ENCODE data around the gene C11orf91. TPM values are rescaled to one million over a fixed set of nuclear protein-coding genes. Genes with fewer than 3 reads are reported as not detected.

C11orf91 gene
- total RNA-seq, 1 donor from 2014 or later = not detected

- Histone ChIP-seq H3K27ac (peak overlapping the region; percentile 82), H3K4me3 (no peak overlapping the region), H3K4me1 (peaks cover 42% of the 10 kb centered on the region), H3K9me3 (no peaks in the 10 kb centered on the region), H3K27me3 (ENCODE audit: low read depth) (no peaks in the 10 kb centered on the region), H3K36me3 (no peaks in the 10 kb centered on the region)
- TF ChIP-seq CTCF (IDR thresholded peaks at IDR 0.05) = no peak
- DNase-seq (no peak), ATAC-seq (no peak)
- intact Hi-C loops (cut with DNase I) = no loop called here
Measured at GRCh38 chr11:33689501-33689900, 11.1 kb downstream of the C11orf91 start.

DNA sequence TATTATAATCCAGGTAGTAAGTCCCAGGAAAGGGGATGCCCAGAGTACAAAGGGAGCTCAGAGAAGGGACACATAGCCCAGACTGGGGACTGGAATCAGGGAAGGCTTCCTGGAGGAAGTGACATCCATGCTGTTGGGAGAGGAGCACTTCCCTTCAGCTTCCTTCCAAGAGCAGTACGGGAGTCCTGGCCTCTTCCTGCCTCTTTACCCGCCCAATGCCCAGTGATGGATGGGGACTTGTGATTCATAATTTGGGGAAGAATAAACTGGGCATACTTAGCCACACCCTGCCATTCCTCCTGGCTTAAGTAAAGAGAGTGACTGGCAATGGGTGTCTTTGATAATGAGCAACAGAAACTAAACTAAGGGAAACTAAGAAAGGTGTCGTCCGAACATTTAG, 11.5 kb downstream of the C11orf91 start:
- Histone ChIP-seq H3K4me1 (peaks cover 38% of the 10 kb centered on the region), H3K27me3 (ENCODE audit: low read depth) (no peaks in the 10 kb centered on the region), H3K36me3 (no peaks in the 10 kb centered on the region), H3K9me3 (no peaks in the 10 kb centered on the region), H3K4me3 (no peak overlapping the region), H3K27ac (peak overlapping the region; percentile 82)
- ATAC-seq = no peak
- no peak for DNase-seq
- no peak for TF ChIP-seq CTCF (IDR thresholded peaks at IDR 0.05)
- intact Hi-C loops (cut with DNase I) = no loop called here

- no peaks in the 10 kb centered on the region for H3K9me3 ChIP-seq
- DNase-seq = no peak
- no peak for ATAC-seq
- H3K4me3 ChIP-seq = no peak overlapping the region
- H3K27ac ChIP-seq = no peak overlapping the region
- intact Hi-C loops (cut with DNase I) = no loop called here
- H3K36me3 ChIP-seq = no peaks in the 10 kb centered on the region
- no peaks in the 10 kb centered on the region for H3K27me3 ChIP-seq (ENCODE audit: low read depth)
- TF ChIP-seq CTCF (IDR thresholded peaks at IDR 0.05) = peak; percentile 61
- H3K4me1 ChIP-seq = peaks cover 30% of the 10 kb centered on the region
Measured at GRCh38 chr11:33687733-33688479, 12.7 kb downstream of the C11orf91 start.

DNA sequence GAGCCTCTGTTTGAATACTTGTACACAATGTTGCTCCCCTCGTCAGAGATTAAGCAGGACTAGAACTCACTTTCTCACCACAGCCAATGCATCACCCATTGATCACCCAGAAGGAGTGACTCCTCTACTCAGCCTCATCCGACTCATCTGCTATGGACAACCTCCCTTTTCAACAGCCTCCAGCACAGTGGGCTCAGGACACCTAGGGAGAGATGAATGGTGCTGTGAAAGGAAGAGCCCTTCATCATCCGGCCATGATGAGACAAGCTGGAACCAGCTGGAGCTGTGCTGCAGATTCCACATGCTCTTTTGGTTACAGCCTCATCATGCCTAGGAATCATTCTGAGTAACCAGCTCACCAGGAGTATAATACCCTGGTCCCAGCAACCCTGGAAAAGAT, 15.5 kb downstream of the C11orf91 start:
- DNase-seq = no peak
- Histone ChIP-seq H3K27me3 (ENCODE audit: low read depth) (peaks cover 5% of the 10 kb centered on the region), H3K9me3 (no peaks in the 10 kb centered on the region), H3K4me1 (peaks cover 4% of the 10 kb centered on the region), H3K27ac (no peak overlapping the region), H3K4me3 (no peak overlapping the region), H3K36me3 (no peaks in the 10 kb centered on the region)
- TF ChIP-seq CTCF (IDR thresholded peaks at IDR 0.05) = no peak
- intact Hi-C loops (cut with DNase I) = no loop called here
- no peak for ATAC-seq

GRCh38 chr11:33684003-33684706, 16.5 kb downstream of the C11orf91 start:
- no peak overlapping the region for H3K4me3 ChIP-seq
- DNase-seq (no peak), ATAC-seq (no peak)
- intact Hi-C loops (cut with DNase I) = no loop called here
- no peak for TF ChIP-seq CTCF (IDR thresholded peaks at IDR 0.05)
- H3K4me1 ChIP-seq = no peaks in the 10 kb centered on the region
- H3K27me3 ChIP-seq (ENCODE audit: low read depth) = peaks cover 5% of the 10 kb centered on the region
- no peaks in the 10 kb centered on the region for H3K36me3 ChIP-seq
- H3K9me3 ChIP-seq = no peaks in the 10 kb centered on the region
- H3K27ac ChIP-seq = no peak overlapping the region
